Duodenal mucosa (tissue), 2 donors: ENCODE results near the gene GRID2.
"Not testable (repeated sequence)": the region's sequence is repeated elsewhere in the genome, so short reads cannot be mapped to it uniquely, and the experiment has no call there.

Source experiments
- H3K27ac ChIP-seq: one replicate; pipeline ENCODE4 v1.7.0; 2013; ENCODE audit warnings: low read depth, low read length
- H3K27me3 ChIP-seq, 2 donors: one replicate each; pipeline ENCODE4 v1.7.0; 2013; ENCODE audit warnings: low read length in 2 of 2, control low read depth in 1 of 2; ENCODE audit not compliant: insufficient read depth in 2 of 2, control insufficient read depth in 1 of 2
- H3K36me3 ChIP-seq, 2 donors: one replicate each; pipeline ENCODE4 v1.7.0; 2013; ENCODE audit warnings: low read length in 2 of 2, control low read depth in 1 of 2; ENCODE audit not compliant: insufficient read depth in 2 of 2, control insufficient read depth in 1 of 2
- H3K4me1 ChIP-seq, 2 donors: one replicate each; pipeline ENCODE4 v1.7.0; 2013; ENCODE audit warnings: low read length in 2 of 2, control low read depth in 1 of 2; ENCODE audit not compliant: insufficient read depth in 2 of 2, control insufficient read depth in 1 of 2
- H3K4me3 ChIP-seq, 2 donors: one replicate each; pipeline ENCODE4 v1.7.0; 2013; ENCODE audit warnings: low read length in 2 of 2, low read depth in 1 of 2
- H3K9ac ChIP-seq, 2 donors: one replicate each; pipeline ENCODE4 v1.7.0; 2013; ENCODE audit warnings: low read length in 2 of 2, low read depth in 1 of 2
- H3K9me3 ChIP-seq, 2 donors: one replicate each; pipeline ENCODE4 v1.7.0; 2013; ENCODE audit warnings: low read length in 2 of 2, control low read depth in 1 of 2; ENCODE audit not compliant: control insufficient read depth in 1 of 2

Gene GRID2

GRCh38 chr4:93658443-93658842, 1354.7 kb downstream of the GRID2 start:
- no peak overlapping the region for H3K4me3 ChIP-seq
- no peak overlapping the region for H3K9ac ChIP-seq
- H3K27ac ChIP-seq, result no peak overlapping the region
- no peaks in the 10 kb centered on the region for H3K27me3 ChIP-seq
- H3K36me3 ChIP-seq, result no peaks in the 10 kb centered on the region
- H3K9me3 ChIP-seq, result no peaks in the 10 kb centered on the region
- H3K4me1 ChIP-seq, result no peaks in the 10 kb centered on the region

GRCh38 chr4:93659629-93660028, 1355.9 kb downstream of the GRID2 start:
- Histone ChIP-seq H3K36me3 (no peaks in the 10 kb centered on the region), H3K4me1 (no peaks in the 10 kb centered on the region), H3K27me3 (no peaks in the 10 kb centered on the region), H3K9me3 (no peaks in the 10 kb centered on the region), H3K4me3 (no peak overlapping the region), H3K27ac (no peak overlapping the region), H3K9ac (no peak overlapping the region)

DNA sequence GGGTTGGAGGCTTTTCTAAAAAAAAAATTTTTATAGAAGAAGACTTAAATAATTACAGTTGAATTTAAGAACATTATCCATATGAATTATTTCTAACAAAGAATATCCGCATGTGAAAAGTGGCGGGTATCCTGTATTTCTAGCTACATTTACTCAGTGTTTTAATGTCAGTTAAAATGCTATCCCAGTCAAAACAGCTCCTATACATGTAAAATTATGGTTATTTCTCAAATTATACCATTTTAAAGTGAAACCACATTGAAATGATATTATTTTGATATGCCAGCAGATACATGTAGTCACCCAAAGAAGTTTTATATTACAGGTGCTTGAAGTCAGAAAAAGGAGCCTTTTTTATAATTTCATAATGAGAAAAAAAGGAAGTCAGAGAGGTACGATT, 1356.3 kb downstream of the GRID2 start:
- H3K9me3 ChIP-seq, result no peaks in the 10 kb centered on the region
- no peak overlapping the region for H3K27ac ChIP-seq
- no peaks in the 10 kb centered on the region for H3K36me3 ChIP-seq
- H3K27me3 ChIP-seq, result no peaks in the 10 kb centered on the region
- H3K4me3 ChIP-seq, result no peak overlapping the region
- no peaks in the 10 kb centered on the region for H3K4me1 ChIP-seq
- no peak overlapping the region for H3K9ac ChIP-seq

- no peaks in the 10 kb centered on the region for H3K4me1 ChIP-seq
- no peaks in the 10 kb centered on the region for H3K27me3 ChIP-seq
- H3K4me3 ChIP-seq, result no peak overlapping the region
- H3K36me3 ChIP-seq, result no peaks in the 10 kb centered on the region
- H3K27ac ChIP-seq, result no peak overlapping the region
- no peak overlapping the region for H3K9ac ChIP-seq
- H3K9me3 ChIP-seq, result no peaks in the 10 kb centered on the region
Observed at GRCh38 chr4:93670434-93670833, 1366.7 kb downstream of the GRID2 start.

GRCh38 chr4:93671093-93671492, 1367.3 kb downstream of the GRID2 start:
- H3K36me3 ChIP-seq, result no peaks in the 10 kb centered on the region
- no peaks in the 10 kb centered on the region for H3K27me3 ChIP-seq
- H3K9me3 ChIP-seq, result no peaks in the 10 kb centered on the region
- no peaks in the 10 kb centered on the region for H3K4me1 ChIP-seq
- no peak overlapping the region for H3K27ac ChIP-seq
- no peak overlapping the region for H3K4me3 ChIP-seq
- H3K9ac ChIP-seq, result no peak overlapping the region

DNA sequence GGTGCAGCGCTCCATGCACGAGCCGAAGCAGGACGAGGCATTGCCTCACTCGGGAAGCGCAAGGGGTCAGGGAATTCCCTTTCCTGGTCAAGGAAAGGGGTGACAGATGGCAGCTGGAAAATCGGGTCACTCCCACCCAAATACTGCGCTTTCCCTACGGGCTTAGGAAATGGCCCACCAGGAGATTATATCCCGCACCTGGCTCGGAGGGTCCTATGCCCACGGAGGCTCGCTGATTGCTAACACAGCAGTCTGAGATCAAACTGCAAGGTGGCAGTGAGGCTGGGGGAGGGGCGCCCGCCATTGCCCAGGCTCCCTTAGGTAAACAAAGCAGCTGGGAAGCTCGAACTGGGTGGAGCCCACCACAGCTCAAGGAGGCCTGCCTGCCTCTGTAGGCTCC, 1373.2 kb downstream of the GRID2 start:
- H3K36me3 ChIP-seq, H3K9me3 ChIP-seq: not testable (repeated sequence)

DNA sequence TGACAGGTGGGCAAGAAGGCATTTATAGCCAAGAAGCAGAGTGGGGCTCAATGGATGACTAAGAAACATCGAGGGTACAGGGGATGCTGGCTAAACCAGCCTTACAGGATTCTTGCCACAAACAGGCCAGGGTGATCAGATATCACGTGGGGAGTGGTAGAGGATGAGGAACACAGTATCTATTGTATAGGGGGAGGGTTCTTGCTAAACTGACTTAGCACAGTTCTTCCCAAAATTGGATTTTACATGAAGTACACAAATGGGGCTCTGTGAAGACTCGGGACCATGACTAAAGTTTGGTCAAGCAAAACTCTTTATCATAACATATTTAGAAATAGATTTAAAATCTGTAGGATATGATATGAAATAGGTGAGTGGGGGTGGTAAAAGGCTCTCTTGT, 1380.8 kb downstream of the GRID2 start:
- Histone ChIP-seq H3K27ac (no peak overlapping the region), H3K9ac (no peak overlapping the region), H3K4me1 (peaks cover 0 to 6% of the 10 kb centered on the region in 2 donors), H3K27me3 (no peaks in the 10 kb centered on the region), H3K9me3 (no peaks in the 10 kb centered on the region), H3K36me3 (no peaks in the 10 kb centered on the region), H3K4me3 (no peak overlapping the region)

More for the DNA sequence above, 1373.2 kb downstream of the GRID2 start:
- not testable (repeated sequence) for H3K27me3 ChIP-seq, H3K27ac ChIP-seq, H3K9ac ChIP-seq, H3K4me1 ChIP-seq, H3K4me3 ChIP-seq

DNA sequence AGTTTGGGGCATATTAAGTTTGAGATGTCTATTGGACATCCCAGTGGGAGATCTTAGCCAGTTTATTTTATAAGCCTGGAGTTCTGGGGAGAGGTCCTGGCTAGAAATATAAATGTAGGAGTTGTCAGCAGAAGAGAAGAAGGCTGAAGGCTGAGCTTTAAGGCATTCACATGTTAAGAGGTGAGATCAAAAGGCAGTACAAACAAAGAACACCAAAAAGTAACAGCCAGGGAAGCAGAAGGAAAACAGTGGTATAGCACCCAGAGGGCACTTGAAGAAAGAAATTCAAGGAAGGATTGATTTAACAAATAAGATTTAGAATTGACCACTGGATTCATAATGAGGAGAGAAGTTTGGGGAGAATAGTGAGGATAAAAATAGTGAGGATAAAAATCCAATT, 1383.5 kb downstream of the GRID2 start:
- H3K36me3 ChIP-seq, result no peaks in the 10 kb centered on the region
- no peak overlapping the region for H3K4me3 ChIP-seq
- no peaks in the 10 kb centered on the region for H3K27me3 ChIP-seq
- H3K4me1 ChIP-seq, result peaks cover 0 to 6% of the 10 kb centered on the region in 2 donors
- no peak overlapping the region for H3K27ac ChIP-seq
- no peaks in the 10 kb centered on the region for H3K9me3 ChIP-seq
- no peak overlapping the region for H3K9ac ChIP-seq

DNA sequence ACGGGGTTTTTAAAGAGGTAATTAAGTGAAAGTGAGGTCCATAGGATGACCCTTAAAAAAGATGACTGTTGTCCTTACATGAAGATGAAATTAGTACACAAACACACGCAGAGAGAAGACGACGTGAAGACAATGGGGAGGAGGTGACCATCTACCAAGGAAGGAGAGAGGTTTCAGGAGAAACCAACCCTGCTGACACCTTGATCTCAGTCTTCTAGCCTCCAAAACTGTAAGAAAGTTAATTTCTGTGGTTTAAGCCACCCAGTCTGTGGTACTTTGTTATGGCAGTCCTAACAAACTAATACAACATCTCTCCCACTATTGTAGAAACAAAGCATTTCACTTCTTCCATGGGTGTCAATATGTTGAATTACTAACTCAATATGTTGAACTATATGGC, 1385.2 kb downstream of the GRID2 start:
- H3K36me3 ChIP-seq, result no peaks in the 10 kb centered on the region
- no peaks in the 10 kb centered on the region for H3K27me3 ChIP-seq
- no peak overlapping the region for H3K4me3 ChIP-seq
- H3K9me3 ChIP-seq, result no peaks in the 10 kb centered on the region
- peaks cover 0 to 6% of the 10 kb centered on the region in 2 donors for H3K4me1 ChIP-seq
- H3K9ac ChIP-seq, result no peak overlapping the region
- no peak overlapping the region for H3K27ac ChIP-seq

- Histone ChIP-seq H3K36me3 (no peaks in the 10 kb centered on the region), H3K27me3 (no peaks in the 10 kb centered on the region), H3K27ac (no peak overlapping the region), H3K4me3 (no peak overlapping the region), H3K9ac (no peak overlapping the region), H3K4me1 (peaks cover 0 to 6% of the 10 kb centered on the region in 2 donors), H3K9me3 (no peaks in the 10 kb centered on the region)
Observed at GRCh38 chr4:93693141-93693540, 1389.4 kb downstream of the GRID2 start.

GRCh38 chr4:93698686-93699085, 1394.9 kb downstream of the GRID2 start:
- H3K27me3 ChIP-seq, result no peaks in the 10 kb centered on the region
- no peak overlapping the region for H3K4me3 ChIP-seq
- no peaks in the 10 kb centered on the region for H3K4me1 ChIP-seq
- H3K27ac ChIP-seq, result no peak overlapping the region
- no peak overlapping the region for H3K9ac ChIP-seq
- no peaks in the 10 kb centered on the region for H3K36me3 ChIP-seq
- H3K9me3 ChIP-seq, result no peaks in the 10 kb centered on the region
